Stomach (tissue), 4 donors: ENCODE measurements around the gene RBFOX2.
"Not testable (repeated sequence)": the region's sequence is repeated elsewhere in the genome, so short reads cannot be mapped to it uniquely, and the experiment has no call there.

Experiments used
- POLR2A ChIP-seq, 4 donors: fragments of 450-650 bp; IDR thresholded peaks; one replicate each; pipeline ENCODE4 v1.6.1; 2016; ENCODE audit warnings: antibody characterized with exemption in 4 of 4, control low read depth in 2 of 4, mild to moderate bottlenecking in 1 of 4, moderate library complexity in 1 of 4
- POLR2AphosphoS5 ChIP-seq, 3 donors: sonication (generic); formaldehyde crosslinking; IDR thresholded peaks; one replicate each; pipeline ENCODE4 v1.6.1; 2016; ENCODE audit warnings: antibody characterized with exemption in 3 of 3
- TF ChIP-seq, protein P1 (sequence below), 7 experiments: fragments of 450-650 bp in 4 of 7; fragments of 200-600 bp in 3 of 7; sonication (generic) in 3 of 7; IDR thresholded peaks; one replicate each; pipeline ENCODE4 v1.5.1; 2016 to 2019; ENCODE audit warnings: antibody characterized with exemption in 7 of 7, control low read depth in 2 of 7, mild to moderate bottlenecking in 1 of 7

DNA sequence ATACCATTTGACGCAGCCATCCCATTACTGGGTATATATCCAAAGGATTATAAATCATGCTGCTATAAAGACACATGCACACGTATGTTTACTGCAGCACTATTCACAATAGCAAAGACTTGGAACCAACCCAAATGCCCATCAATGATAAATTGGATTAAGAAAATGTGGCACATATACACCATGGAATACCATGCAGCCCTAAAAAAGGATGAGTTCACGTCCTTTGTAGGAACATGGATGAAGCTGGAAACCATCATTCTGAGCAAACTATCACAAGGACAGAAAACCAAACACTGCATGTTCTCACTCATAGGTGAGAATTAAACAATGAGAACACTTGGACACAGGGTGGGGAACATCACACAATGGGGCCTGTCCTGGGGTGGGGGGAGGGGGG lies 7.8 kb downstream of the RBFOX2 start:
- TF ChIP-seq, protein P1, sequence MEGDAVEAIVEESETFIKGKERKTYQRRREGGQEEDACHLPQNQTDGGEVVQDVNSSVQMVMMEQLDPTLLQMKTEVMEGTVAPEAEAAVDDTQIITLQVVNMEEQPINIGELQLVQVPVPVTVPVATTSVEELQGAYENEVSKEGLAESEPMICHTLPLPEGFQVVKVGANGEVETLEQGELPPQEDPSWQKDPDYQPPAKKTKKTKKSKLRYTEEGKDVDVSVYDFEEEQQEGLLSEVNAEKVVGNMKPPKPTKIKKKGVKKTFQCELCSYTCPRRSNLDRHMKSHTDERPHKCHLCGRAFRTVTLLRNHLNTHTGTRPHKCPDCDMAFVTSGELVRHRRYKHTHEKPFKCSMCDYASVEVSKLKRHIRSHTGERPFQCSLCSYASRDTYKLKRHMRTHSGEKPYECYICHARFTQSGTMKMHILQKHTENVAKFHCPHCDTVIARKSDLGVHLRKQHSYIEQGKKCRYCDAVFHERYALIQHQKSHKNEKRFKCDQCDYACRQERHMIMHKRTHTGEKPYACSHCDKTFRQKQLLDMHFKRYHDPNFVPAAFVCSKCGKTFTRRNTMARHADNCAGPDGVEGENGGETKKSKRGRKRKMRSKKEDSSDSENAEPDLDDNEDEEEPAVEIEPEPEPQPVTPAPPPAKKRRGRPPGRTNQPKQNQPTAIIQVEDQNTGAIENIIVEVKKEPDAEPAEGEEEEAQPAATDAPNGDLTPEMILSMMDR (IDR thresholded peaks at IDR 0.05): not testable (repeated sequence)
- not testable (repeated sequence) for TF ChIP-seq POLR2AphosphoS5, POLR2A (IDR thresholded peaks at IDR 0.05)
